ENCODE data around the gene CNTNAP1. TPM values are rescaled to one million over a fixed set of nuclear protein-coding genes. Genes with fewer than 3 reads are reported as not detected.

Gene CNTNAP1
- total and polyA plus RNA-seq, 10 of the 15 experiments (the other 5 are each of a cell fraction or from before 2014, with no cell fraction given) = 0.95 to 29.9 (median 10.4) TPM

DNA sequence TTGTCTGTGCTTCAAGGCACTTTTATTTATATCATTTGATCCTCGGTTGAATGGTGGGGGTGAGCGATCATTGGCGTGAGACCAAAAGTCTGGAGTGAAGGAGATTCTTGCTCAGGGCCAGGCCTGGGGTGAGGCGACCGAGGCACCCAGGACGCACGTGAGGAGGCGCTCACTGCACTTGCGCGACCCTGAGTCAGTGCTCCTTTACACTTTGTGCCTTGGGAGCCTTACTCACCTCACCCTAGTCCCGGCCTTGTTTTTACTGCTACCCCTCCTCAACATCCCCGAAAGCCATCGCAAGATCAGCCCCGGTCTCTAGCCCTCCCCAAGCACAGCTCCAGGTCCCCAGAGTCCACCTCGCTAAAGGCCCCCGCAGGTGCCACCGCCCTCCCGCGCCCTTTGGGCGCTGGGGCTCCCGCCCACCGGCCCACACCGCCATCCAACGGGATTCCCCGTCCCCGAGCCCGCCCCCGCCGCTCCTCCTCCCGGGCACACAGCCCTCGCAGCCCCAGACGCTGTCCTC lies 62.0 kb downstream of the CNTNAP1 start (continued):
- TF ChIP-seq, protein P1, sequence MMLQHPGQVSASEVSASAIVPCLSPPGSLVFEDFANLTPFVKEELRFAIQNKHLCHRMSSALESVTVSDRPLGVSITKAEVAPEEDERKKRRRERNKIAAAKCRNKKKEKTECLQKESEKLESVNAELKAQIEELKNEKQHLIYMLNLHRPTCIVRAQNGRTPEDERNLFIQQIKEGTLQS (IDR thresholded peaks at IDR 0.05; ENCODE audit: borderline replicate concordance, extremely low read depth, low read depth, low read length) = no peak
- TF ChIP-seq RAD51 (IDR thresholded peaks at IDR 0.05) = no peak
- TF ChIP-seq NR2F1 (conservative IDR thresholded peaks at IDR 0.05) = 0 out of 2 replicates have a peak, but pooled peaks have one; percentile 18
- no peak for TF ChIP-seq ZZZ3 (IDR thresholded peaks at IDR 0.05; ENCODE audit: control insufficient read depth, insufficient read length, low read depth)
- TF ChIP-seq, protein P2, sequence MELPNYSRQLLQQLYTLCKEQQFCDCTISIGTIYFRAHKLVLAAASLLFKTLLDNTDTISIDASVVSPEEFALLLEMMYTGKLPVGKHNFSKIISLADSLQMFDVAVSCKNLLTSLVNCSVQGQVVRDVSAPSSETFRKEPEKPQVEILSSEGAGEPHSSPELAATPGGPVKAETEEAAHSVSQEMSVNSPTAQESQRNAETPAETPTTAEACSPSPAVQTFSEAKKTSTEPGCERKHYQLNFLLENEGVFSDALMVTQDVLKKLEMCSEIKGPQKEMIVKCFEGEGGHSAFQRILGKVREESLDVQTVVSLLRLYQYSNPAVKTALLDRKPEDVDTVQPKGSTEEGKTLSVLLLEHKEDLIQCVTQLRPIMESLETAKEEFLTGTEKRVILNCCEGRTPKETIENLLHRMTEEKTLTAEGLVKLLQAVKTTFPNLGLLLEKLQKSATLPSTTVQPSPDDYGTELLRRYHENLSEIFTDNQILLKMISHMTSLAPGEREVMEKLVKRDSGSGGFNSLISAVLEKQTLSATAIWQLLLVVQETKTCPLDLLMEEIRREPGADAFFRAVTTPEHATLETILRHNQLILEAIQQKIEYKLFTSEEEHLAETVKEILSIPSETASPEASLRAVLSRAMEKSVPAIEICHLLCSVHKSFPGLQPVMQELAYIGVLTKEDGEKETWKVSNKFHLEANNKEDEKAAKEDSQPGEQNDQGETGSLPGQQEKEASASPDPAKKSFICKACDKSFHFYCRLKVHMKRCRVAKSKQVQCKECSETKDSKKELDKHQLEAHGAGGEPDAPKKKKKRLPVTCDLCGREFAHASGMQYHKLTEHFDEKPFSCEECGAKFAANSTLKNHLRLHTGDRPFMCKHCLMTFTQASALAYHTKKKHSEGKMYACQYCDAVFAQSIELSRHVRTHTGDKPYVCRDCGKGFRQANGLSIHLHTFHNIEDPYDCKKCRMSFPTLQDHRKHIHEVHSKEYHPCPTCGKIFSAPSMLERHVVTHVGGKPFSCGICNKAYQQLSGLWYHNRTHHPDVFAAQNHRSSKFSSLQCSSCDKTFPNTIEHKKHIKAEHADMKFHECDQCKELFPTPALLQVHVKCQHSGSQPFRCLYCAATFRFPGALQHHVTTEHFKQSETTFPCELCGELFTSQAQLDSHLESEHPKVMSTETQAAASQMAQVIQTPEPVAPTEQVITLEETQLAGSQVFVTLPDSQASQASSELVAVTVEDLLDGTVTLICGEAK (IDR thresholded peaks at IDR 0.05; ENCODE audit: borderline replicate concordance) = peak; percentile 4; the same call in 1 of the 2 replicates
- no peak for TF ChIP-seq RELA (IDR thresholded peaks at IDR 0.05; ENCODE audit: borderline replicate concordance, partially characterized antibody)
- TF ChIP-seq CREM (IDR thresholded peaks at IDR 0.05; ENCODE audit: low read depth) = 0 out of 2 replicates have a peak, but pooled peaks have one; percentile 14
- no peak for TF ChIP-seq POLR2A (IDR thresholded peaks at IDR 0.05; ENCODE audit: low read depth, low read length)
- no peak for TF ChIP-seq CREB1 (IDR thresholded peaks at IDR 0.05; ENCODE audit: low read depth)
- no peak for TF ChIP-seq RBBP5 (conservative IDR thresholded peaks at IDR 0.05)
- TF ChIP-seq BHLHE40 (IDR thresholded peaks at IDR 0.05; ENCODE audit: borderline replicate concordance in 1 of 2, low read depth in 2 of 2, low read length in 1 of 2) = peak; percentile 97 to 98
- TF ChIP-seq IRF4 (IDR thresholded peaks at IDR 0.05; ENCODE audit: low read depth, low read length) = no peak
- TF ChIP-seq, protein P3, sequence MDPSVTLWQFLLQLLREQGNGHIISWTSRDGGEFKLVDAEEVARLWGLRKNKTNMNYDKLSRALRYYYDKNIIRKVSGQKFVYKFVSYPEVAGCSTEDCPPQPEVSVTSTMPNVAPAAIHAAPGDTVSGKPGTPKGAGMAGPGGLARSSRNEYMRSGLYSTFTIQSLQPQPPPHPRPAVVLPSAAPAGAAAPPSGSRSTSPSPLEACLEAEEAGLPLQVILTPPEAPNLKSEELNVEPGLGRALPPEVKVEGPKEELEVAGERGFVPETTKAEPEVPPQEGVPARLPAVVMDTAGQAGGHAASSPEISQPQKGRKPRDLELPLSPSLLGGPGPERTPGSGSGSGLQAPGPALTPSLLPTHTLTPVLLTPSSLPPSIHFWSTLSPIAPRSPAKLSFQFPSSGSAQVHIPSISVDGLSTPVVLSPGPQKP (IDR thresholded peaks at IDR 0.05; ENCODE audit: low read depth, low read length) = no peak
- no peak for TF ChIP-seq RUNX3 (IDR thresholded peaks at IDR 0.05; ENCODE audit: low read length)
- TF ChIP-seq SIN3A (IDR thresholded peaks at IDR 0.05; ENCODE audit: low read depth, low read length) = peak; percentile 56; the same call in 1 of the 2 replicates
- TF ChIP-seq, protein P4, sequence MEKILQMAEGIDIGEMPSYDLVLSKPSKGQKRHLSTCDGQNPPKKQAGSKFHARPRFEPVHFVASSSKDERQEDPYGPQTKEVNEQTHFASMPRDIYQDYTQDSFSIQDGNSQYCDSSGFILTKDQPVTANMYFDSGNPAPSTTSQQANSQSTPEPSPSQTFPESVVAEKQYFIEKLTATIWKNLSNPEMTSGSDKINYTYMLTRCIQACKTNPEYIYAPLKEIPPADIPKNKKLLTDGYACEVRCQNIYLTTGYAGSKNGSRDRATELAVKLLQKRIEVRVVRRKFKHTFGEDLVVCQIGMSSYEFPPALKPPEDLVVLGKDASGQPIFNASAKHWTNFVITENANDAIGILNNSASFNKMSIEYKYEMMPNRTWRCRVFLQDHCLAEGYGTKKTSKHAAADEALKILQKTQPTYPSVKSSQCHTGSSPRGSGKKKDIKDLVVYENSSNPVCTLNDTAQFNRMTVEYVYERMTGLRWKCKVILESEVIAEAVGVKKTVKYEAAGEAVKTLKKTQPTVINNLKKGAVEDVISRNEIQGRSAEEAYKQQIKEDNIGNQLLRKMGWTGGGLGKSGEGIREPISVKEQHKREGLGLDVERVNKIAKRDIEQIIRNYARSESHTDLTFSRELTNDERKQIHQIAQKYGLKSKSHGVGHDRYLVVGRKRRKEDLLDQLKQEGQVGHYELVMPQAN (conservative IDR thresholded peaks at IDR 0.05) = no peak
- TF ChIP-seq SUZ12 (IDR thresholded peaks at IDR 0.05; ENCODE audit: unreplicated experiment) = no peak
- TF ChIP-seq, protein P5, sequence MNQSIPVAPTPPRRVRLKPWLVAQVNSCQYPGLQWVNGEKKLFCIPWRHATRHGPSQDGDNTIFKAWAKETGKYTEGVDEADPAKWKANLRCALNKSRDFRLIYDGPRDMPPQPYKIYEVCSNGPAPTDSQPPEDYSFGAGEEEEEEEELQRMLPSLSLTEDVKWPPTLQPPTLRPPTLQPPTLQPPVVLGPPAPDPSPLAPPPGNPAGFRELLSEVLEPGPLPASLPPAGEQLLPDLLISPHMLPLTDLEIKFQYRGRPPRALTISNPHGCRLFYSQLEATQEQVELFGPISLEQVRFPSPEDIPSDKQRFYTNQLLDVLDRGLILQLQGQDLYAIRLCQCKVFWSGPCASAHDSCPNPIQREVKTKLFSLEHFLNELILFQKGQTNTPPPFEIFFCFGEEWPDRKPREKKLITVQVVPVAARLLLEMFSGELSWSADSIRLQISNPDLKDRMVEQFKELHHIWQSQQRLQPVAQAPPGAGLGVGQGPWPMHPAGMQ (IDR thresholded peaks at IDR 0.05; ENCODE audit: borderline replicate concordance) = no peak
- TF ChIP-seq FOXK2 (IDR thresholded peaks at IDR 0.05) = no peak
- no peak for TF ChIP-seq NFXL1 (IDR thresholded peaks at IDR 0.05; ENCODE audit: borderline replicate concordance)
- no peak for TF ChIP-seq YY1 (IDR thresholded peaks at IDR 0.05; ENCODE audit: low read depth, low read length)
- no peak for TF ChIP-seq NR2C1 (IDR thresholded peaks at IDR 0.05)

Measured in GM12878 (cell line).